K562 (cell line): ENCODE data around the gene SLC16A9. TPM values are rescaled to one million over a fixed set of nuclear protein-coding genes. Genes with fewer than 3 reads are reported as not detected.

Source experiments
- ATAC-seq: fragments of 200-7000 bp; cut with Tn5 transposase; 3 replicates; pipeline ENCODE4 v1.9.1; 2020; ENCODE audit warnings: moderate library complexity
- BruUV-seq: library from RNA; stranded (reverse); fragments of 400-500 nt; replicated peaks from 2 replicates; lab custom pipeline; 2021; lab: Mats Ljungman, UMichigan
- CTCF ChIA-PET: fragments of 300-600 bp; formaldehyde crosslinking; extraction: SDS; loops from one replicate; lab custom pipeline; 2021; ENCODE audit warnings: low intra/inter-chr PET ratio; lab: Yijun Ruan, JAX
- POLR2A ChIA-PET: fragments of 300-600, 350-650 bp; sonication (Branson Sonifier 250); formaldehyde crosslinking; extraction: SDS; loops from one replicate; lab custom pipeline; 2021; ENCODE audit warnings: antibody characterized with exemption, inconsistent platforms; lab: Yijun Ruan, JAX
- DNase-seq, 4 experiments: peaks; one replicate each; pipeline versions ENCODE4 v3.0.0 to v3.0.0-alpha.2; 2011 to 2018; ENCODE audit warnings: low spot score in 3 of 4, mixed read lengths in 3 of 4; ENCODE audit errors: extremely low read depth in 1 of 4
- FAIRE-seq: peaks from 2 replicates; lab custom pipeline; 2011; peaks lifted over from hg19 to GRCh38; lab: Jason Lieb, UNC
- H2AFZ ChIP-seq: 2 replicates; pipeline ENCODE4 v1.6.0; 2011; ENCODE audit warnings: low read depth, low read length, control low read depth, inconsistent platforms
- H3K27ac ChIP-seq: fragments of 200-600 bp; 3 replicates; pipeline ENCODE4 v1.8.0; 2011; ENCODE audit warnings: low read depth, mild to moderate bottlenecking, control low read depth, inconsistent platforms, low read length, moderate library complexity, mixed read lengths; ENCODE audit errors: extremely low read depth
- H3K27me3 ChIP-seq, 2 experiments: fragments of 300-600 bp in 1 of 2; 2 replicates in 1 of 2; 3 replicates in 1 of 2; pipeline versions ENCODE4 v1.6.0 to v1.8.0; 2011; ENCODE audit warnings: inconsistent platforms in 2 of 2, low read length in 2 of 2, mild to moderate bottlenecking in 1 of 2, mixed read lengths in 1 of 2, moderate library complexity in 1 of 2; ENCODE audit not compliant: control insufficient read depth in 2 of 2, insufficient read depth in 2 of 2
- H3K36me3 ChIP-seq: fragments of 300-600 bp; 3 replicates; pipeline ENCODE4 v1.8.0; 2011; ENCODE audit warnings: mild to moderate bottlenecking, low read length, inconsistent platforms; ENCODE audit not compliant: control insufficient read depth, insufficient read depth
- H3K4me1 ChIP-seq, 2 experiments: fragments of 200-600 bp in 1 of 2; replicated peaks in 1 of 2; 2 replicates in 1 of 2; 3 replicates in 1 of 2; pipeline versions ENCODE4 v1.5.1 to v1.8.0; 2011; ENCODE audit warnings: inconsistent platforms in 2 of 2, low read length in 2 of 2, mild to moderate bottlenecking in 1 of 2, mixed read lengths in 1 of 2, moderate library complexity in 1 of 2; ENCODE audit not compliant: control insufficient read depth in 2 of 2, insufficient read depth in 2 of 2
- H3K4me2 ChIP-seq: 2 replicates; pipeline ENCODE4 v1.6.1; 2011; ENCODE audit warnings: low read length, control low read depth, inconsistent platforms, mixed read lengths; ENCODE audit not compliant: insufficient read depth
- H3K4me3 ChIP-seq: fragments of 200-600 bp; sonication (generic), shearing (Covaris generic); 2 replicates; pipeline ENCODE4 v1.5.1; 2016; ENCODE audit warnings: control low read depth, inconsistent platforms
- H3K79me2 ChIP-seq: fragments of 200-600 bp; 3 replicates; pipeline ENCODE4 v1.8.0; 2011; ENCODE audit warnings: low read length, inconsistent platforms; ENCODE audit not compliant: control insufficient read depth, insufficient read depth
- H3K9ac ChIP-seq, 2 experiments: 2 replicates each; pipeline versions ENCODE4 v1.6.0 to v1.6.1; 2011; ENCODE audit warnings: low read depth in 2 of 2, low read length in 2 of 2, control low read depth in 1 of 2, inconsistent platforms in 1 of 2, mild to moderate bottlenecking in 1 of 2, mixed read lengths in 1 of 2; ENCODE audit not compliant: insufficient read depth in 1 of 2
- H3K9me1 ChIP-seq: one replicate; pipeline ENCODE4 v1.6.0; 2011; ENCODE audit warnings: inconsistent platforms, mild to moderate bottlenecking, low read length, moderate library complexity; ENCODE audit not compliant: control insufficient read depth, insufficient read depth
- H3K9me3 ChIP-seq: replicated peaks from 2 replicates; pipeline ENCODE4 v1.5.1; 2011; ENCODE audit warnings: low read depth, low read length, inconsistent platforms; ENCODE audit not compliant: control insufficient read depth, insufficient read depth
- H4K20me1 ChIP-seq: replicated peaks from 2 replicates; pipeline ENCODE4 v1.6.1; 2011; ENCODE audit warnings: low read length, inconsistent platforms, mixed read lengths; ENCODE audit not compliant: control insufficient read depth, insufficient read depth
- ATF1 ChIP-seq, 2 experiments: fragments of 450-650 bp in 1 of 2; IDR thresholded peaks; 2 replicates each; pipeline ENCODE4 v1.6.1; 2016; ENCODE audit warnings: missing compliant biosample characterization in 1 of 2, missing genetic modification characterization in 1 of 2
- BCL6 ChIP-seq: fragments of 250-450 bp; sonication (Bioruptor Pico); IDR thresholded peaks from 2 replicates; pipeline ENCODE4 v1.4.0; 2020
- CXXC5 ChIP-seq: fragments of 250-450 bp; sonication (Bioruptor Pico); IDR thresholded peaks from 2 replicates; pipeline ENCODE4 v1.8.0; 2022; ENCODE audit warnings: inconsistent platforms, mild to moderate bottlenecking, moderate library complexity
- E2F8 ChIP-seq: fragments of 450-650 bp; IDR thresholded peaks from 2 replicates; pipeline ENCODE4 v1.7.1; 2018; ENCODE audit warnings: mild to moderate bottlenecking, low read depth; ENCODE audit not compliant: partially characterized antibody
- FOXO4 ChIP-seq: fragments of 450-650 bp; formaldehyde crosslinking; IDR thresholded peaks from 2 replicates; pipeline ENCODE4 v1.4.0; 2020; ENCODE audit warnings: mild to moderate bottlenecking, moderate library complexity
- ILF3 ChIP-seq: fragments of 450-650 bp; IDR thresholded peaks from 2 replicates; pipeline ENCODE4 v1.6.1; 2018; ENCODE audit warnings: antibody characterized with exemption, mild to moderate bottlenecking, moderate library complexity, borderline replicate concordance
- JUND ChIP-seq, 2 experiments: IDR thresholded peaks; 2 replicates in 1 of 2; 3 replicates in 1 of 2; pipeline ENCODE4 v1.6.1; 2011; ENCODE audit warnings: borderline replicate concordance in 2 of 2, low read depth in 2 of 2, low read length in 2 of 2, improper control_type of control experiment in 1 of 2, missing biosample characterization in 1 of 2, missing genetic modification characterization in 1 of 2, missing genetic modification reagents in 1 of 2
- POLR2H ChIP-seq: IDR thresholded peaks from 2 replicates; pipeline ENCODE4 v1.6.1; 2016; ENCODE audit warnings: missing genetic modification characterization, low read depth, mild to moderate bottlenecking, control low read depth, missing compliant biosample characterization, moderate library complexity
- RBM14 ChIP-seq: fragments of 200-400 bp; formaldehyde crosslinking; IDR thresholded peaks from 2 replicates; pipeline ENCODE4 v1.6.1; 2018; ENCODE audit warnings: low read depth, mild to moderate bottlenecking, low read length, moderate library complexity, borderline replicate concordance; ENCODE audit not compliant: insufficient read depth
- ZNF133 ChIP-seq: fragments of 250-450 bp; sonication (Bioruptor Pico); IDR thresholded peaks from 2 replicates; pipeline ENCODE4 v1.4.0; 2020; ENCODE audit warnings: mild to moderate bottlenecking
- ZNF134 ChIP-seq: fragments of 250-450 bp; sonication (Bioruptor Pico); conservative IDR thresholded peaks from 2 replicates; pipeline ENCODE4 v1.4.0; 2020
- ZNF79 ChIP-seq: fragments of 250-450 bp; sonication (Bioruptor Pico); IDR thresholded peaks from 2 replicates; pipeline ENCODE4 v1.4.0; 2020; ENCODE audit warnings: low read depth, mild to moderate bottlenecking, moderate library complexity
- WGBS: fragments of 100-300 bp; shearing (Covaris generic); methylation state at CpG from one replicate; pipeline ENCODE4 v1.1.6; 2016; ENCODE audit warnings: low coverage, mixed read lengths; ENCODE audit not compliant: insufficient coverage; ENCODE audit errors: missing lambda C conversion rate; 5-methylcytosine and 5-hydroxymethylcytosine counted together
- in situ Hi-C: fragments of 300-500 bp; cut with MboI; formaldehyde crosslinking; loops from 4 replicates; pipeline ENCODE4 v1.15.0; 2018; ENCODE audit warnings: inconsistent platforms, mixed read lengths
- intact Hi-C: fragments of 100-400 bp; cut with micrococcal nuclease; formaldehyde crosslinking; loops from 2 replicates; pipeline ENCODE4 v1.14.2; 2022
- polyA plus RNA-seq, 8 experiments: library from polyadenylated mRNA; depleted of rRNA in 4 of 8; stranded (reverse) in 5 of 8; unstranded in 3 of 8; fragments of >200 nt; fragmentation: Nextera tagmentation in 2 of 8; fragmentation: Illumina TruSeq in 1 of 8; extraction: Ambion mirVana in 2 of 8; extraction: Trizol in 1 of 8; gene quantifications; 2 replicates each; pipeline versions ENCODE4 v1.2.1 to v1.2.3, GENCODE V29; 2011 to 2014; ENCODE audit warnings: inconsistent platforms in 1 of 8, missing spikeins in 1 of 8
- total RNA-seq, 7 experiments: library from RNA; depleted of rRNA in 6 of 7; stranded (reverse); fragments of >200 nt in 6 of 7; fragmentation: Illumina TruSeq in 2 of 7; extraction: Trizol in 2 of 7; gene quantifications; 2 replicates each; pipeline versions ENCODE4 v1.2.1 to v1.2.3, GENCODE V29; 2011 to 2021; ENCODE audit warnings: low replicate concordance in 1 of 7

The SLC16A9 gene
- total and polyA plus RNA-seq, 9 of the 15 experiments (the other 6 are each of a cell fraction or from before 2014, with no cell fraction given): 0.90 to 6.4 (median 2.1) TPM

GRCh38 chr10:59627366-59628018 lies 82.2 kb downstream of the SLC16A9 start:
- H3K27me3 ChIP-seq: no peaks in the 10 kb centered on the region; a peak in 1 of 5 replicates
- no peak overlapping the region for H3K9ac ChIP-seq
- no peaks in the 10 kb centered on the region for H3K9me1 ChIP-seq
- no peaks in the 10 kb centered on the region for H3K79me2 ChIP-seq
- H3K4me2 ChIP-seq: no peak overlapping the region
- intact Hi-C loops (loop anchor here (2.0 to 10.0 kb wide), 5 partner anchors 47 to 805 kb away; partner anchors contain the start of gene CCDC6), in situ Hi-C loops (loop anchor here (5.0 to 25.0 kb wide), 3 partner anchors 180 to 810 kb away; no protein-coding TSS in a partner anchor)
- no TSS peak for BruUV-seq
- H3K9me3 ChIP-seq: no peaks in the 10 kb centered on the region
- H2AFZ ChIP-seq: no peak overlapping the region
- WGBS: 10% methylated on average over 3 of the region's 4 CpGs
- POLR2A ChIA-PET: no interaction called here
- no peaks in the 10 kb centered on the region for H3K4me1 ChIP-seq
- no peaks in the 10 kb centered on the region for H4K20me1 ChIP-seq
- FAIRE-seq: no peak
- H3K36me3 ChIP-seq: no peaks in the 10 kb centered on the region
- no peak for DNase-seq
- CTCF ChIA-PET: interaction anchor here (1.7 kb wide), 1 partner anchor 179 kb away, joined by 4 read pairs; no protein-coding TSS in a partner anchor
- TF ChIP-seq CXXC5 (CRISPR knock-in tag) (no peak), ZNF133 (CRISPR knock-in tag) (no peak), RBM14 (no peak), FOXO4 (CRISPR knock-in tag) (no peak), JUND (IDR thresholded peaks at IDR 0.05; ENCODE audit: borderline replicate concordance, low read depth, low read length) (no peak), JUND (tag; IDR thresholded peaks at IDR 0.05; ENCODE audit: borderline replicate concordance, low read depth, low read length) (no peak), ZNF134 (no peak), BCL6 (no peak), E2F8 (no peak), ATF1 (CRISPR knock-in tag; IDR thresholded peaks at IDR 0.05) (no peak), ATF1 (tag; IDR thresholded peaks at IDR 0.05) (no peak), ILF3 (no peak), POLR2H (tag) (no peak), ZNF79 (no peak)
- no peak overlapping the region for H3K4me3 ChIP-seq
- ATAC-seq: no peak
- H3K27ac ChIP-seq: no peak overlapping the region
